ENCODE data around the gene UFC1. TPM values are rescaled to one million over a fixed set of nuclear protein-coding genes. Genes with fewer than 3 reads are reported as not detected.

UFC1 gene
- total RNA-seq (2022; extraction: Qiagen RNA extraction), result 81.6 to 150 TPM (median 92.8 TPM) in 5 replicates

DNA sequence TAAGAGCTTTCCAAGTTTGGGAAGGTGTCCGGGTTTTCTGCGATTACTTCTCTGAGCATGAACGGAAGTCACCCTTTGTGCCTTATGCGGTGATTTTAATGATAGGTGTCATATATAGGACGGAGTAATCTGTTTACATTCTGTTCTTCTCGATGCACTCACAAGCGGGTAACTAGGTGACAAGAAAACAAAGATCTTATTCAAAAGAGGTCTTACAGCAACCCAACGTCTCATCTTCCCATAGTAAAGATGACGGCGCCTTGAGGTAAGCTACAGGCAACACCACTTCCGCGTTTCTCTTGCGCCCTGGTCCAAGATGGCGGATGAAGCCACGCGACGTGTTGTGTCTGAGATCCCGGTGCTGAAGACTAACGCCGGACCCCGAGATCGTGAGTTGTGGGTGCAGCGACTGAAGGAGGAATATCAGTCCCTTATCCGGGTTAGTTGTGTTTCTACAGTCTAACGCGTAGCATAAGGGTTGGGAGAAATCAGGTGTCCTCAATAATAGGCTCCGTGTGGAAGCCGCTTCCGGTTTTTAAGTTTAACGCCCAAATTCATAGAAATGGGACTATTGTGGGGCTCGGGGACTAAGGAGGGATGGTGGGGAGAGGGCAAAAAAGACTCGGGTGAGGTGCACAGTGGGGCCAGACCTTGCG lies at the start of gene UFC1:
Gene UFC1, plus strand, starts transcription at position 297 of the 656 bp plus-strand sequence. Its CDS starts 20 bp downstream, at position 317.

GRCh38 chr1:161117759-161118581 lies 35.8 kb upstream of the UFC1 start, which contains the start of the genes NIT1 and PFDN2:
TSS of gene NIT1 (plus strand) at chr1:161118105. CDS start at chr1:161118177, 72 bp downstream.
TSS of gene PFDN2 (minus strand) at chr1:161118037. CDS start at chr1:161118026, 11 bp downstream.

DNA sequence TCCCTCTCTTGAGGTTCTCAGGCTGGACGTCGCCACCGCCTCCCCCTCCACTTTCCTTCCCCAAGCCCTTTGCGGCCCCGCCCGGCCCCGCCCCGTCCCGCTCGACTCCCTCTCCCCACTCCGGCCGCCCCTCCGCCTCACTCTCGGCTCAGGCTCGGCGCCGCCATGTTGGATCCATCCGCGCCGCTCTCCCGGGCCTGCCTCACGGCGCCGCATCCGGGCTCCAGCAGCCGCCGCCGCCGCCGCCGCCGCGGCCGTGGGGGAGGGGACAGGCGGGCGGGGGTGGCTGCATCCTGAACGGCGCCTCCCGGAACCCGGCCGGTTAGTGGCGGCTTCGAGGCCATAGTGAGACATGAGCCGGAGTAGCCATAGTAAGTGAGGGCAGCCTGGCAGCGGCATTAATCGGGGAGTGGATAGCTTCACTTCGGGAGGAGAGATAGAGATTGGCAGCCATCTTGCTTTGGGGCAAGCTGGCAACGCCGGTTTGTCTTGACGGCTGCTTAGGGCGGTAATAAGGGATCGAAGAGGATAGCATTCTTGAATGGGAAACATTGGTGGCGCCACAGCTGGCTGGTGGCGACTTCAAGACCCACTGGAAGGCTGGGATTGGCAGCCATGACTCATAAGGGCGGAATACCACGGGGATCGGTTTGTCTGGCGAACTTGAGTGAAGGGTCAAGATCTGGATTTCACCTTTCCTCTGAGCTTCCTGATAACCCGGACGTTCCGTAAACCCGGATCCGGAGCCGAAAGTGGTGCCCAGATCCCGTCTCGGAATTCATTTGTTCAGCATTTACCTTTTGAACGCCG lies 21.2 kb upstream of the UFC1 start, which contains the start of gene DEDD:
Gene DEDD, minus strand, starts transcription at position 258 of the 810 bp plus-strand sequence. CDS start 8,205 bp downstream, outside the sequence.

GRCh38 chr1:161159087-161159912 lies 5.5 kb downstream of the UFC1 start, which contains the start of gene USP21:
TSS of gene USP21 (plus strand) at chr1:161159500. CDS start at chr1:161160641, 1,141 bp downstream.

GRCh38 chr1:161165742-161166668 lies 12.2 kb downstream of the UFC1 start, which contains the start of gene PPOX:
TSS of gene PPOX (plus strand) at chr1:161166426. CDS start at chr1:161166848, 422 bp downstream.

DNA sequence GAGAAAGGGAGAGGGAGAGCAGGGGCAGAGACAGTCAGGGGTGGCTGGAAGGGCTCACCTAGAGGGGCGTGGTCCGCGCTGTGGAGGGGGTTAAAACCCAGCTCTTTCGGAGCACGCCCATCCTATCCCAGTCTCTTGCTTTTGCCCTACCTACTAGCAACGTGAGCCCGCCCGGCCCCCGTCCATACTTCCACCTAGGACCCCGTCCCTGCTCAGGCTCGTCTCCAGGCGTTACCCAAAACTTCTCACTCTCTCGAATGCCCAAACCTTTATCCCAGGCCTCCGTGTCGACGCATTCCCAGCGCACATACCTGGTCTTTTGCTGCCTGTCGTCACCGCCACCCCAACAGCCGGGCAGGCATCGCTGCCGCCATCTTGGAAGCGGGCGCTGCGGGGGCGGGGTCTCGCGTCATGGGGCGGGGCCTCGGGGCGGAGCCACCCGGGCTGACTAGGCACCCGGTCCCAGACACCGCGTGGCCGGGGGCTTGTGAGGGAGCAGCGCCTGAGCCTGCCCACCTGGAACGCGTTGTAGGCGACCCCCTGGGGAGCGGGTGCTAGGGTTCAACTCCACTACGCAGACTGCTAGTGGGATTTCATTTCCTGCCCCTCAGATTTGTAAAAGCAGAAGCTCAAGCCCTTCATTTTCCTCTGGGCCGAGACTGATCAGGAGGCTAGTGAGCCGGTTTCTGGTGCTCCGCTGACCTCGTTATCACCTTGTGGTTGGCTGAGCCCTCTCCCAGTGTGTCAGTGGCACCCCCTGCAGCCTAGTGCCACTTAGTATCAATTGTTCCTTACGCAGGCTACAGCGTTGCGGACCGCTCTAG lies 23.5 kb downstream of the UFC1 start, which contains the start of gene B4GALT3:
Gene B4GALT3, minus strand, starts transcription at position 396 of the 824 bp plus-strand sequence. CDS start 1,447 bp downstream, outside the sequence.

GRCh38 chr1:161198897-161199431 lies 45.2 kb downstream of the UFC1 start, which contains the start of gene ADAMTS4:
TSS of gene ADAMTS4 (minus strand) at chr1:161199054. CDS start at chr1:161198627, 427 bp downstream.

GRCh38 chr1:161201836-161202712 lies 48.3 kb downstream of the UFC1 start, which contains the start of gene NDUFS2:
TSS of gene NDUFS2 (plus strand) at chr1:161202367. CDS start at chr1:161202386, 19 bp downstream.

Other genes starting within 250 kb of the UFC1 start
- gene ITLN2, start 199.2 kb upstream of the UFC1 start, total RNA-seq (2022; extraction: Qiagen RNA extraction), result 0.55 to 0.85 TPM (median 0.62 TPM) in 5 replicates
- gene F11R, start 132.8 kb upstream of the UFC1 start, total RNA-seq (2022; extraction: Qiagen RNA extraction), result 50.8 to 59.9 TPM (median 55.2 TPM) in 5 replicates
- gene TSTD1, start 115.0 kb upstream of the UFC1 start, total RNA-seq (2022; extraction: Qiagen RNA extraction), result 0.25 TPM in 2 of 5 replicates, not detected in the others
- gene USF1, start 108.0 kb upstream of the UFC1 start, total RNA-seq (2022; extraction: Qiagen RNA extraction), result 44.5 to 55.8 TPM (median 49.0 TPM) in 5 replicates
- 0.06 to 0.14 TPM (median 0.07 TPM) in 5 replicates for gene ARHGAP30, start 84.1 kb upstream of the UFC1 start, total RNA-seq (2022; extraction: Qiagen RNA extraction)
- gene NECTIN4, start 64.4 kb upstream of the UFC1 start, total RNA-seq (2022; extraction: Qiagen RNA extraction), result 1.5 to 2.2 TPM (median 1.9 TPM) in 5 replicates
- gene KLHDC9, start 55.6 kb upstream of the UFC1 start, total RNA-seq (2022; extraction: Qiagen RNA extraction), result 1.0 to 2.7 TPM (median 1.5 TPM) in 5 replicates
- 95.5 to 125 TPM (median 108 TPM) in 5 replicates for gene PFDN2, start 35.9 kb upstream of the UFC1 start, total RNA-seq (2022; extraction: Qiagen RNA extraction)
- 29.0 to 32.1 TPM (median 29.6 TPM) in 5 replicates for gene NIT1, start 35.9 kb upstream of the UFC1 start, total RNA-seq (2022; extraction: Qiagen RNA extraction)
- 29.6 to 36.1 TPM (median 32.2 TPM) in 5 replicates for gene DEDD, start 21.3 kb upstream of the UFC1 start, total RNA-seq (2022; extraction: Qiagen RNA extraction)
- 16.9 to 25.7 TPM (median 21.1 TPM) in 5 replicates for gene USP21, start 5.5 kb downstream of the UFC1 start, total RNA-seq (2022; extraction: Qiagen RNA extraction)
- gene PPOX, start 12.4 kb downstream of the UFC1 start, total RNA-seq (2022; extraction: Qiagen RNA extraction), result 12.2 to 19.4 TPM (median 15.1 TPM) in 5 replicates
- gene B4GALT3, start 23.5 kb downstream of the UFC1 start, total RNA-seq (2022; extraction: Qiagen RNA extraction), result 20.4 to 27.7 TPM (median 25.8 TPM) in 5 replicates
- 0.02 TPM in 1 of 5 replicates, not detected in the others for gene ADAMTS4, start 45.1 kb downstream of the UFC1 start, total RNA-seq (2022; extraction: Qiagen RNA extraction)
- gene NDUFS2, start 48.4 kb downstream of the UFC1 start, total RNA-seq (2022; extraction: Qiagen RNA extraction), result 77.6 to 93.0 TPM (median 83.3 TPM) in 5 replicates
- gene FCER1G, start 61.3 kb downstream of the UFC1 start, total RNA-seq (2022; extraction: Qiagen RNA extraction), result 0.28 to 0.54 TPM (median 0.34 TPM) in 3 of 5 replicates, not detected in the others
- gene APOA2, start 69.7 kb downstream of the UFC1 start, total RNA-seq (2022; extraction: Qiagen RNA extraction), result not detected in 5 replicates
- gene TOMM40L, start 72.1 kb downstream of the UFC1 start, total RNA-seq (2022; extraction: Qiagen RNA extraction), result 10.0 to 12.8 TPM (median 11.8 TPM) in 5 replicates
- not detected in 5 replicates for gene NR1I3, start 84.2 kb downstream of the UFC1 start, total RNA-seq (2022; extraction: Qiagen RNA extraction)
- not detected in 5 replicates for gene PCP4L1, start 104.8 kb downstream of the UFC1 start, total RNA-seq (2022; extraction: Qiagen RNA extraction)
- 0.09 to 0.43 TPM (median 0.27 TPM) in 4 of 5 replicates, not detected in the other for gene MPZ, start 156.0 kb downstream of the UFC1 start, total RNA-seq (2022; extraction: Qiagen RNA extraction)
- gene SDHC, start 160.4 kb downstream of the UFC1 start, total RNA-seq (2022; extraction: Qiagen RNA extraction), result 236 to 250 TPM (median 242 TPM) in 5 replicates
- 0.19 to 0.32 TPM (median 0.24 TPM) in 3 of 5 replicates, not detected in the others for gene CFAP126, start 213.9 kb downstream of the UFC1 start, total RNA-seq (2022; extraction: Qiagen RNA extraction)

Measured in A549 treated with Mapracorat at 1 μM for 4 hours (cell line).